Fibroblast of lung (primary cell): ENCODE results near the gene PPWD1. TPM values are rescaled to one million over a fixed set of nuclear protein-coding genes. Genes with fewer than 3 reads are reported as not detected.

Experiments
- DNase-seq, 2 donors: peaks; one replicate each; pipeline versions ENCODE4 v3.0.0 to v3.0.0-alpha.2; 2010; ENCODE audit warnings: low read depth in 2 of 2
- H2AFZ ChIP-seq: 2 replicates; pipeline ENCODE4 v1.5.1; 2012; ENCODE audit warnings: low read length, control low read depth, inconsistent platforms
- H3K27ac ChIP-seq: 2 replicates; pipeline ENCODE4 v1.5.1; 2011; ENCODE audit warnings: low read length, control low read depth; ENCODE audit not compliant: insufficient read depth
- H3K27me3 ChIP-seq: 2 replicates; pipeline ENCODE4 v1.5.1; 2011; ENCODE audit warnings: mild to moderate bottlenecking, low read length; ENCODE audit not compliant: control insufficient read depth, insufficient read depth
- H3K36me3 ChIP-seq: 2 replicates; pipeline ENCODE4 v1.5.1; 2011; ENCODE audit warnings: low read length; ENCODE audit not compliant: control insufficient read depth, insufficient read depth
- H3K4me1 ChIP-seq: 2 replicates; pipeline ENCODE4 v1.5.1; 2011; ENCODE audit warnings: low read length; ENCODE audit not compliant: control insufficient read depth, insufficient read depth; ENCODE audit errors: extremely low read depth
- H3K4me2 ChIP-seq: 2 replicates; pipeline ENCODE4 v1.5.1; 2011; ENCODE audit warnings: low read length, control low read depth; ENCODE audit not compliant: insufficient read depth; ENCODE audit errors: extremely low read depth
- H3K4me3 ChIP-seq, 4 experiments: fragments of 200-600 bp in 1 of 4; sonication (generic) in 1 of 4; replicated peaks in 1 of 4; 2 replicates each; pipeline ENCODE4 v1.5.1; 2011 to 2016; ENCODE audit warnings: low read length in 4 of 4, low read depth in 3 of 4, mild to moderate bottlenecking in 3 of 4, control low read depth in 2 of 4, inconsistent platforms in 1 of 4, mixed read lengths in 1 of 4; ENCODE audit not compliant: insufficient read depth in 1 of 4; ENCODE audit errors: control extremely low read depth in 1 of 4
- H3K79me2 ChIP-seq: 2 replicates; pipeline ENCODE4 v1.5.1; 2012; ENCODE audit warnings: mild to moderate bottlenecking, low read length, inconsistent platforms; ENCODE audit not compliant: control insufficient read depth, insufficient read depth
- H3K9ac ChIP-seq: 2 replicates; pipeline ENCODE4 v1.5.1; 2011; ENCODE audit warnings: mild to moderate bottlenecking, low read length, control low read depth; ENCODE audit not compliant: insufficient read depth
- H3K9me3 ChIP-seq: 2 replicates; pipeline ENCODE4 v1.5.1; 2012; ENCODE audit warnings: low read depth, low read length; ENCODE audit not compliant: control insufficient read depth, insufficient read depth
- H4K20me1 ChIP-seq: 2 replicates; pipeline ENCODE4 v1.5.1; 2011; ENCODE audit warnings: low read length; ENCODE audit not compliant: control insufficient read depth, insufficient read depth; ENCODE audit errors: extremely low read depth
- EZH2 ChIP-seq: IDR thresholded peaks from 2 replicates; pipeline ENCODE4 v1.5.1; 2012; ENCODE audit warnings: low read length, control low read depth, mild to moderate bottlenecking; ENCODE audit errors: missing control alignments
- polyA plus RNA-seq, 2 donors: library from polyadenylated mRNA; depleted of rRNA in 1 of 2; stranded (reverse) in 1 of 2; unstranded in 1 of 2; fragments of >200 nt; gene quantifications; 2 replicates each; pipeline ENCODE4 v1.2.1, GENCODE V29; 2011 to 2012; ENCODE audit warnings: missing spikeins in 1 of 2
- total RNA-seq: library from RNA; depleted of rRNA; stranded (reverse); fragments of >200 nt; gene quantifications from 2 replicates; pipeline ENCODE4 v1.2.1, GENCODE V29; 2014
- TF ChIP-seq, protein P1 (sequence below), 2 donors: IDR thresholded peaks in 1 of 2; conservative IDR thresholded peaks in 1 of 2; 1 replicate in 1 of 2; 2 replicates in 1 of 2; pipeline ENCODE4 v1.5.1; 2011 to 2012; ENCODE audit warnings: low read length in 2 of 2, control low read depth in 1 of 2, inconsistent platforms in 1 of 2, low read depth in 1 of 2, mild to moderate bottlenecking in 1 of 2

The PPWD1 gene
- total and polyA plus RNA-seq, 2 donors (not counting 1 experiment from before 2014, with no cell fraction given), result 7.3 to 41.5 TPM

DNA sequence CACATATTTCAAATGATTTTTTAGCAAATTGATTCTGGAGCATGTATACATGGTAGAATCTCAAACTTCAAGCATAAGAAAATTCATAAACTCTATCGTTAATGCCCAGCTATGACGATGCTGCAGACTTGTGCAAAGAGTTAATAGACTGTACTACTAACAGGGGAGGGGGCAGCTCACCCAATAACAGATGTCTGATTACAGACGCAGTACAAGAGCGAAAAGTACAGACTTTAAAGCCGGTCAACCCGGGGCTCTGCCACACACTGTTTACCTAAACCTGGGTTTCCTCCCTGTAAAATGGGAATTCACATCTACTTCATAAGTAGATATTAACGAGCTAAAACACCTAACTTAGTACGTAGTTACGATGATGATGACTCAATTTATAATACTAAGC is 60.4 kb downstream of the PPWD1 start:
- Histone ChIP-seq H3K27ac (peak overlapping the region; percentile 81), H2AFZ (peak overlapping the region; percentile 97), H4K20me1 (no peaks in the 10 kb centered on the region), H3K9me3 (no peaks in the 10 kb centered on the region), H3K4me2 (peak overlapping the region; percentile 98), H3K9ac (peak overlapping the region; percentile 79), H3K36me3 (no peaks in the 10 kb centered on the region), H3K4me1 (peaks cover 2% of the 10 kb centered on the region), H3K4me3 (peak overlapping the region; percentile 64 to 97 (median 90)), H3K27me3 (no peaks in the 10 kb centered on the region), H3K79me2 (peaks cover 67% of the 10 kb centered on the region)
- no peak for TF ChIP-seq EZH2
- TF ChIP-seq, protein P1, sequence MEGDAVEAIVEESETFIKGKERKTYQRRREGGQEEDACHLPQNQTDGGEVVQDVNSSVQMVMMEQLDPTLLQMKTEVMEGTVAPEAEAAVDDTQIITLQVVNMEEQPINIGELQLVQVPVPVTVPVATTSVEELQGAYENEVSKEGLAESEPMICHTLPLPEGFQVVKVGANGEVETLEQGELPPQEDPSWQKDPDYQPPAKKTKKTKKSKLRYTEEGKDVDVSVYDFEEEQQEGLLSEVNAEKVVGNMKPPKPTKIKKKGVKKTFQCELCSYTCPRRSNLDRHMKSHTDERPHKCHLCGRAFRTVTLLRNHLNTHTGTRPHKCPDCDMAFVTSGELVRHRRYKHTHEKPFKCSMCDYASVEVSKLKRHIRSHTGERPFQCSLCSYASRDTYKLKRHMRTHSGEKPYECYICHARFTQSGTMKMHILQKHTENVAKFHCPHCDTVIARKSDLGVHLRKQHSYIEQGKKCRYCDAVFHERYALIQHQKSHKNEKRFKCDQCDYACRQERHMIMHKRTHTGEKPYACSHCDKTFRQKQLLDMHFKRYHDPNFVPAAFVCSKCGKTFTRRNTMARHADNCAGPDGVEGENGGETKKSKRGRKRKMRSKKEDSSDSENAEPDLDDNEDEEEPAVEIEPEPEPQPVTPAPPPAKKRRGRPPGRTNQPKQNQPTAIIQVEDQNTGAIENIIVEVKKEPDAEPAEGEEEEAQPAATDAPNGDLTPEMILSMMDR (conservative IDR thresholded peaks at IDR 0.05 in 1 of 2, IDR thresholded peaks at IDR 0.05 in 1 of 2; ENCODE audit: low read depth in 1 of 2, low read length in 2 of 2), result no peak
- DNase-seq, result peak in 1 of 2 donors; percentile 1

DNA sequence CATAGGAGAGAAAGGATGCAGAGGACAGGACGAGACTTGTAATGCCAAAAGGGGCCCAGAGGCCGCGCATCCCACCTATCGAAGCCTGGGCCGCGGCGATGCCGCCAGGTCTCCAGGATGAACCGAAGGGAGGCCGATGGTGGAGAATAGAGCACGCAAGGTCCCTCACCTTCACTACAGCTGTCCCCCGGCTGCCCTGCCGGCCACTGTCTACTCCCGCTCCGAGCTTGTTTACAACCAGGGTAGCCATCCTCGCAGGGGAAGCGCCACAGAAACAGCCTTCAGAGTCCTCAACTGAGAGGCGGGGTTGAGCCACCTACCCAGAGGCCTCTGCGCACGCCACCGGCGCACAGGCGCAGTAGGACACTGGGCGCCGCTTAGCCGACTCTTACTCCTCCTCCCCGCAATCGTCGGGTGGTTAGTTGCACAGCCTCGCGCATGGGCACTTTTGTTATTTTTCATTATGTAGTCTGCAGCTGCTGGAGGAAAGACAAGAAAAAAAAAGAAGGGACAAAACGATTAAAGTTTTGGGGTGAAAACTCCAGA is 61.0 kb downstream of the PPWD1 start, which contains the start of gene TRIM23:
TSS of gene TRIM23 (minus strand) at position 309 of the 546 bp plus-strand sequence. CDS start at position 250, 59 bp downstream.
- Histone ChIP-seq H3K27me3 (no peaks in the 10 kb centered on the region), H3K4me1 (peaks cover 2% of the 10 kb centered on the region), H3K9me3 (no peaks in the 10 kb centered on the region), H3K9ac (peak within 1 kb of the TSS; percentile 79), H3K4me2 (peak within 1 kb of the TSS; percentile 98), H3K4me3 (peak within 1 kb of the TSS; percentile 64 to 97 (median 90)), H3K36me3 (no peaks in the 10 kb centered on the region), H4K20me1 (no peaks in the 10 kb centered on the region), H2AFZ (peak within 1 kb of the TSS; percentile 97), H3K27ac (peak within 1 kb of the TSS; percentile 81), H3K79me2 (peaks cover 63% of the 10 kb centered on the region)
- no peak for TF ChIP-seq EZH2
- TF ChIP-seq, protein P1 (conservative IDR thresholded peaks at IDR 0.05 in 1 of 2, IDR thresholded peaks at IDR 0.05 in 1 of 2; ENCODE audit: low read depth in 1 of 2, low read length in 2 of 2), result no peak
- DNase-seq, result peak; percentile 91 to 93

GRCh38 chr5:65624571-65625555 is 61.8 kb downstream of the PPWD1 start, which contains the start of the genes SHLD3 and TRAPPC13:
SHLD3 (plus strand) TSS chr5:65625027; CDS start chr5:65629588, 4,561 bp downstream.
TRAPPC13 (plus strand) TSS chr5:65625027; CDS start chr5:65625061, 34 bp downstream.
- peak within 1 kb of the TSS; percentile 81 for H3K27ac ChIP-seq
- H3K4me2 ChIP-seq, result peak within 1 kb of the TSS; percentile 98
- TF ChIP-seq, protein P1 (conservative IDR thresholded peaks at IDR 0.05 in 1 of 2, IDR thresholded peaks at IDR 0.05 in 1 of 2; ENCODE audit: low read depth in 1 of 2, low read length in 2 of 2), result no peak
- TF ChIP-seq EZH2, result no peak
- H3K9ac ChIP-seq, result peak within 1 kb of the TSS; percentile 79
- H3K27me3 ChIP-seq, result no peaks in the 10 kb centered on the region
- H3K4me1 ChIP-seq, result peaks cover 2% of the 10 kb centered on the region
- H4K20me1 ChIP-seq, result no peaks in the 10 kb centered on the region
- peak within 1 kb of the TSS; percentile 64 to 97 (median 90) for H3K4me3 ChIP-seq
- H3K36me3 ChIP-seq, result no peaks in the 10 kb centered on the region
- DNase-seq, result peak; percentile 84 to 93
- no peaks in the 10 kb centered on the region for H3K9me3 ChIP-seq
- H3K79me2 ChIP-seq, result peaks cover 64% of the 10 kb centered on the region
- peak within 1 kb of the TSS; percentile 97 for H2AFZ ChIP-seq
